ENCODE data around the gene CCDC57. TPM values are rescaled to one million over a fixed set of nuclear protein-coding genes. Genes with fewer than 3 reads are reported as not detected.
"Not testable (repeated sequence)": the region's sequence is repeated elsewhere in the genome, so short reads cannot be mapped to it uniquely, and the experiment has no call there.

Gene CCDC57
- total and polyA plus RNA-seq, 4 donors, result 5.4 to 19.1 (median 11.7) TPM

DNA sequence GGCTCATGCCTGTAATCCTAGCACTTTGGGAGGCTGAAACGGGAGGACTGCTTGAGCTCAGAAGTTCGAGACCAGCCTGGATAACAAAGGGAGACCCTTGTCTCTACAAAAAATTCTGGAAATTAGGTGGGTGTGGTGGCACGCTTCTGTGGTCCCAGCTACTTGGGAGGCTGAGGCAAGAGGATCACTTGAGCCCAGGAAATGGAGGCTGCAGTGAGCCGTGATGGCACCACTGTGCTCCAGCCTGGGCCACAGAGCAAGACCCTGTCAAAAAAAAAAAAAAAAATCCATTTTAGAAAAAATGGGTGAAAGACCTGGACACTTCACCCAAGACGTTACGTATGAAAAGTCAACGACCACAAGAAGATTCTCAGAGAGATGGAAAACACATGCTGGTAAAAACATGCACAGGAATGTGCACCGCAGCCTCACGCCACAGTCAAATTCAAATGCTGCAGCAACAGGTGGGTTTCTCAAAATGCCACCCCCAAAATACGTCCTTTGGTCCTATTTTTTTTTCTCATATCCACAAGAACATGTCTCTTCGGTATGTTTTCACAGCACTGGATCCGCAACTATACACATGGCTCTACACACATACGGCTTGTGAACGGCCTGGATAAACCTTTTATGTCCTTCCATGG is 43.7 kb upstream of the CCDC57 start (continued):
- TF ChIP-seq, protein P1, sequence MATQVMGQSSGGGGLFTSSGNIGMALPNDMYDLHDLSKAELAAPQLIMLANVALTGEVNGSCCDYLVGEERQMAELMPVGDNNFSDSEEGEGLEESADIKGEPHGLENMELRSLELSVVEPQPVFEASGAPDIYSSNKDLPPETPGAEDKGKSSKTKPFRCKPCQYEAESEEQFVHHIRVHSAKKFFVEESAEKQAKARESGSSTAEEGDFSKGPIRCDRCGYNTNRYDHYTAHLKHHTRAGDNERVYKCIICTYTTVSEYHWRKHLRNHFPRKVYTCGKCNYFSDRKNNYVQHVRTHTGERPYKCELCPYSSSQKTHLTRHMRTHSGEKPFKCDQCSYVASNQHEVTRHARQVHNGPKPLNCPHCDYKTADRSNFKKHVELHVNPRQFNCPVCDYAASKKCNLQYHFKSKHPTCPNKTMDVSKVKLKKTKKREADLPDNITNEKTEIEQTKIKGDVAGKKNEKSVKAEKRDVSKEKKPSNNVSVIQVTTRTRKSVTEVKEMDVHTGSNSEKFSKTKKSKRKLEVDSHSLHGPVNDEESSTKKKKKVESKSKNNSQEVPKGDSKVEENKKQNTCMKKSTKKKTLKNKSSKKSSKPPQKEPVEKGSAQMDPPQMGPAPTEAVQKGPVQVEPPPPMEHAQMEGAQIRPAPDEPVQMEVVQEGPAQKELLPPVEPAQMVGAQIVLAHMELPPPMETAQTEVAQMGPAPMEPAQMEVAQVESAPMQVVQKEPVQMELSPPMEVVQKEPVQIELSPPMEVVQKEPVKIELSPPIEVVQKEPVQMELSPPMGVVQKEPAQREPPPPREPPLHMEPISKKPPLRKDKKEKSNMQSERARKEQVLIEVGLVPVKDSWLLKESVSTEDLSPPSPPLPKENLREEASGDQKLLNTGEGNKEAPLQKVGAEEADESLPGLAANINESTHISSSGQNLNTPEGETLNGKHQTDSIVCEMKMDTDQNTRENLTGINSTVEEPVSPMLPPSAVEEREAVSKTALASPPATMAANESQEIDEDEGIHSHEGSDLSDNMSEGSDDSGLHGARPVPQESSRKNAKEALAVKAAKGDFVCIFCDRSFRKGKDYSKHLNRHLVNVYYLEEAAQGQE (IDR thresholded peaks at IDR 0.05), result no peak
- TF ChIP-seq GABPA (IDR thresholded peaks at IDR 0.05 in 1 of 2, conservative IDR thresholded peaks at IDR 0.05 in 1 of 2) (no peak), EGR1 (IDR thresholded peaks at IDR 0.05; ENCODE audit: low read depth in 2 of 2) (no peak), SP1 (IDR thresholded peaks at IDR 0.05) (no peak), HNF4G (IDR thresholded peaks at IDR 0.05) (no peak), RAD21 (IDR thresholded peaks at IDR 0.05) (no peak), FOXA2 (IDR thresholded peaks at IDR 0.05) (no peak)

DNA sequence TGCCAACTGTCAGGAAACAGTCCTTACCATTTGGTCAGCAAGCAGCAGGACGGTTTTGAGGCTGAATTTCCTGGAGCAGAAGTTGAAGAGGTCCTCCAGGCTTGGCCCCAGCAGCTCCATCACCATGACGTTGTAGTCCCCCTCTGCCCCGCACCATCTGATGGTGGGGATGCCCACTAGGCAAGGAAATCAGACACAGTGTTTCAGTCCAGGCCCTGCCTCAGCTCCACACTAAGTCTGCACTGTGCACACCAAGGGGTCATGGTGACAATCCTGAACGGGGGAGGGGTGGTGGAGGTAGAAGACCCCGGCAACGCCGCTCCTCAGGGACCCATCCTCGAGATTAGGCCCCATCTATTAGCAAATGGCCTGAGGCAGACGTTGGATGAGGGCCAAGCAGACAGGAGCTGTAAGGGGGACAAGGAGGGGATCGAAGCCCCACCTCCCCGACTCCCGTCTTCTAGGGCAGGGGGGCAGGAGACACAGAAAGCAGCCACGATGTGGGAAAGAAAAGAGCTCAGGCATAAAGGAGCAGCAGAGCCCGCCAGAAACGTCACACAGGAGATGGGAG is 42.8 kb upstream of the CCDC57 start:
- H3K36me3 ChIP-seq (ENCODE audit: control insufficient read depth in 4 of 4, insufficient read depth in 3 of 4, low read depth in 1 of 4, low read length in 3 of 4), result peaks cover 25 to 63% (median 50%) of the 10 kb centered on the region in 4 donors
- no peaks in the 10 kb centered on the region for H3K27me3 ChIP-seq (ENCODE audit: control insufficient read depth in 4 of 4, insufficient read depth in 4 of 4, low read length in 3 of 4)
- WGBS, result 90% methylated on average over 15 of the region's 15 CpGs
- H3K9ac ChIP-seq (ENCODE audit: low read depth in 1 of 2, low read length in 2 of 2), result no peak overlapping the region
- H3K4me3 ChIP-seq (ENCODE audit: low read depth in 1 of 3, low read length in 3 of 3), result no peak overlapping the region
- no peak overlapping the region for H3K27ac ChIP-seq (ENCODE audit: low read depth in 1 of 2, low read length in 2 of 2)
- no peaks in the 10 kb centered on the region for H3K9me3 ChIP-seq (ENCODE audit: control insufficient read depth in 4 of 4, low read length in 3 of 4)
- no peak for TF ChIP-seq YY1 (IDR thresholded peaks at IDR 0.05)
- TF ChIP-seq, protein P1 (IDR thresholded peaks at IDR 0.05), result no peak
- TF ChIP-seq EGR1 (IDR thresholded peaks at IDR 0.05; ENCODE audit: low read depth in 2 of 2), result no peak
- TF ChIP-seq, protein P2, sequence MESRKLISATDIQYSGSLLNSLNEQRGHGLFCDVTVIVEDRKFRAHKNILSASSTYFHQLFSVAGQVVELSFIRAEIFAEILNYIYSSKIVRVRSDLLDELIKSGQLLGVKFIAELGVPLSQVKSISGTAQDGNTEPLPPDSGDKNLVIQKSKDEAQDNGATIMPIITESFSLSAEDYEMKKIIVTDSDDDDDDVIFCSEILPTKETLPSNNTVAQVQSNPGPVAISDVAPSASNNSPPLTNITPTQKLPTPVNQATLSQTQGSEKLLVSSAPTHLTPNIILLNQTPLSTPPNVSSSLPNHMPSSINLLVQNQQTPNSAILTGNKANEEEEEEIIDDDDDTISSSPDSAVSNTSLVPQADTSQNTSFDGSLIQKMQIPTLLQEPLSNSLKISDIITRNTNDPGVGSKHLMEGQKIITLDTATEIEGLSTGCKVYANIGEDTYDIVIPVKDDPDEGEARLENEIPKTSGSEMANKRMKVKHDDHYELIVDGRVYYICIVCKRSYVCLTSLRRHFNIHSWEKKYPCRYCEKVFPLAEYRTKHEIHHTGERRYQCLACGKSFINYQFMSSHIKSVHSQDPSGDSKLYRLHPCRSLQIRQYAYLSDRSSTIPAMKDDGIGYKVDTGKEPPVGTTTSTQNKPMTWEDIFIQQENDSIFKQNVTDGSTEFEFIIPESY (IDR thresholded peaks at IDR 0.05), result no peak
- no peak for TF ChIP-seq RXRA (IDR thresholded peaks at IDR 0.05)
- TF ChIP-seq, protein P3, sequence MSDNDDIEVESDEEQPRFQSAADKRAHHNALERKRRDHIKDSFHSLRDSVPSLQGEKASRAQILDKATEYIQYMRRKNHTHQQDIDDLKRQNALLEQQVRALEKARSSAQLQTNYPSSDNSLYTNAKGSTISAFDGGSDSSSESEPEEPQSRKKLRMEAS (IDR thresholded peaks at IDR 0.05), result no peak
- TF ChIP-seq HNF4A (conservative IDR thresholded peaks at IDR 0.05), result no peak
- no peak for TF ChIP-seq NR2F2 (IDR thresholded peaks at IDR 0.05)
- no peak for TF ChIP-seq JUND (IDR thresholded peaks at IDR 0.05)
- no peak for DNase-seq (ENCODE audit: low spot score)
- H3K4me1 ChIP-seq (ENCODE audit: control insufficient read depth in 4 of 4, insufficient read depth in 4 of 4, low read length in 3 of 4), result no peaks in the 10 kb centered on the region

DNA sequence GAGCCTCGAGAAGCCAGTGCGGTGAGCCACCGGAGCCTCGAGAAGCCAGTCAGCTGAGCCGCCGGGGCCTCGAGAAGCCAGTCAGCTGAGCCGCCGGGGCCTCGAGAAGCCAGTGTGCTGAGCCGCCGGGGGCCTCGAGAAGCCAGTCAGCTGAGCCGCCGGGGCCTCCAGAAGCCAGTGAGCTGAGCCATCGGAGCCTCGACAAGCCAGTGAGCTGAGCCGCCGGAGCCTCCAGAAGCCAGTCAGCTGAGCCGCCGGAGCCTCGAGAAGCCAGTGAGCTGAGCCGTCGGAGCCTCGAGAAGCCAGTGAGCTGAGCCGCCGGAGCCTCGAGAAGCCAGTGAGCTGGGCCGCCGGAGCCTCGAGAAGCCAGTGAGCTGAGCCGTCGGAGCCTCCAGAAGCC is 42.1 kb upstream of the CCDC57 start:
- 98% methylated on average over 33 of the region's 33 CpGs for WGBS
- not testable (repeated sequence) for H3K27ac ChIP-seq (ENCODE audit: low read depth in 1 of 2, low read length in 2 of 2); H3K4me3 ChIP-seq (ENCODE audit: low read depth in 1 of 3, low read length in 3 of 3); H3K4me1 ChIP-seq (ENCODE audit: control insufficient read depth in 4 of 4, insufficient read depth in 4 of 4, low read length in 3 of 4); DNase-seq (ENCODE audit: low spot score); H3K9me3 ChIP-seq (ENCODE audit: control insufficient read depth in 4 of 4, low read length in 3 of 4); H3K9ac ChIP-seq (ENCODE audit: low read depth in 1 of 2, low read length in 2 of 2); H3K27me3 ChIP-seq (ENCODE audit: control insufficient read depth in 4 of 4, insufficient read depth in 4 of 4, low read length in 3 of 4)
- peaks cover 29 to 63% (median 50%) of the 10 kb centered on the region in 4 donors for H3K36me3 ChIP-seq (ENCODE audit: control insufficient read depth in 4 of 4, insufficient read depth in 3 of 4, low read depth in 1 of 4, low read length in 3 of 4)

DNA sequence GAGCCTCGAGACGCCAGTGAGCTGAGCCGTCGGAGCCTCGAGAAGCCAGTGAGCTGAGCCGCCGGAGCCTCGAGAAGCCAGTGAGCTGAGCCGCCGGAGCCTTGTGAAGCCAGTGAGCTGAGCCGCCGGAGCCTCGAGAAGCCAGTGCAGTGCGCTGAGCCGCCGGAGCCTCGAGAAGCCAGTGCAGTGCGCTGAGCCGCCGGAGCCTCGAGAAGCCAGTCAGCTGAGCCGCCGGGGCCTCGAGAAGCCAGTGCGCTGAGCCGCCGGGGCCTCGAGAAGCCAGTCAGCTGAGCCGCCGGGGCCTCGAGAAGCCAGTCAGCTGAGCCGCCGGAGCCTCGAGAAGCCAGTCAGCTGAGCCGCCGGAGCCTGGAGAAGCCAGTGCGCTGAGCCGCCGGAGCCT is 41.5 kb upstream of the CCDC57 start:
- peaks cover 33 to 63% (median 50%) of the 10 kb centered on the region in 4 donors for H3K36me3 ChIP-seq (ENCODE audit: control insufficient read depth in 4 of 4, insufficient read depth in 3 of 4, low read depth in 1 of 4, low read length in 3 of 4)
- not testable (repeated sequence) for H3K27ac ChIP-seq (ENCODE audit: low read depth in 1 of 2, low read length in 2 of 2); H3K27me3 ChIP-seq (ENCODE audit: control insufficient read depth in 4 of 4, insufficient read depth in 4 of 4, low read length in 3 of 4); H3K4me1 ChIP-seq (ENCODE audit: control insufficient read depth in 4 of 4, insufficient read depth in 4 of 4, low read length in 3 of 4); H3K4me3 ChIP-seq (ENCODE audit: low read depth in 1 of 3, low read length in 3 of 3); DNase-seq (ENCODE audit: low spot score); H3K9me3 ChIP-seq (ENCODE audit: control insufficient read depth in 4 of 4, low read length in 3 of 4); H3K9ac ChIP-seq (ENCODE audit: low read depth in 1 of 2, low read length in 2 of 2)
- 98% methylated on average over 39 of the region's 39 CpGs for WGBS

All from liver (tissue), 9 donors.